ENCODE data around the gene CASS4. TPM values are rescaled to one million over a fixed set of nuclear protein-coding genes. Genes with fewer than 3 reads are reported as not detected.
A peak's percentile ranks its signal among the peaks of the same experiment; 100 is the strongest.

The CASS4 gene
- total RNA-seq, 1 experiment from 2014 or later, result 0.17 TPM

DNA sequence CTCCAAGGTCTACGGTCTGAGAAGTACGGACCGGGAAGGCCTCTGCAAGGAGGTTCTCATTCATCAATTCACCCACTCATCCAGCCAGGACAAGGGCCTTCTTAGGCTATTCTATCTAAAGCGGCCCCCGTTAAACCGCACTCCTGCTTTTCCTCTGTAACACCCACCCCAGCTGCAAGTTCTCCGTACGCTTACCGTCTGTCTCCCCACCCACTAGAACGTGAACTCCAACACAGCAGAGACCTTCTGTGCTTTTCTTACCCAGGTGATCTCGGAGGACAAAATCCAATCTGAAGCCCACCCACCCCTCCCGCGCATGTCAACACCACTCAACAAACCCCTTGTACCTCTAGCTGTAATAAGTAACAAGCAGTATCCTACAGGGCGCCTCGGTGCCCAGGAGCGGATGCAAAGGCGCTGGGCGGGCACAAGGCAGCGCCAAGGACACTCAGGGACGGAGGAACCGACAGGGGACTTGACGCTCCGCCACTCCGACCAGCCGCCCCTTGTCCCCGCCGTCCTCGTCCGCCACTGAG, 20.4 kb upstream of the CASS4 start:
- CTCF ChIA-PET, result interaction anchor here (0.8 kb wide), 1 partner anchor 33 kb away, joined by 5 read pairs; the partner anchor contains the start of gene FAM210B
- H3K4me3 ChIP-seq (replicated peaks in 1 of 2; ENCODE audit: low read depth in 1 of 2, low read length in 2 of 2), result peak overlapping the region; percentile 87 to 98
- peak overlapping the region; percentile 100 for H3K9ac ChIP-seq (ENCODE audit: low read length)
- no TSS peak for BruUV-seq (replicated peaks)
- peaks cover 96% of the 10 kb centered on the region for H3K79me2 ChIP-seq (ENCODE audit: insufficient read depth, low read length)
- peak overlapping the region; percentile 89 for H3K4me2 ChIP-seq (ENCODE audit: low read length)
- no peak for DNase-seq (ENCODE audit: low read depth, low spot score)
- H4K20me1 ChIP-seq (ENCODE audit: insufficient read depth), result no peaks in the 10 kb centered on the region
- POLR2A ChIA-PET, result interaction anchor here (0.6 to 1.5 kb wide), 5 partner anchors 11 to 71 kb away, joined by 3 to 8 read pairs (median 5); partner anchors contain the start of gene FAM210B
- H3K27ac ChIP-seq (ENCODE audit: low read depth, low read length), result peak overlapping the region; percentile 96
- TF ChIP-seq SP1 (IDR thresholded peaks at IDR 0.05; ENCODE audit: low read depth) (no peak), ZFX (IDR thresholded peaks at IDR 0.05) (0 out of 2 replicates have a peak, but pooled peaks have one; percentile 2), RAD21 (IDR thresholded peaks at IDR 0.05; ENCODE audit: low read depth) (no peak), POLR2AphosphoS5 (IDR thresholded peaks at IDR 0.05; ENCODE audit: low read depth, low read length) (no peak), ATF3 (IDR thresholded peaks at IDR 0.05) (no peak)
- intact Hi-C loops (cut with micrococcal nuclease), result loop anchor here (5.0 kb wide), 2 partner anchors 76 to 961 kb away; partner anchors contain the start of genes RAE1 and RTF2
- peaks cover 22 to 35% of the 10 kb centered on the region in 2 experiments for H3K36me3 ChIP-seq (ENCODE audit: control insufficient read depth in 1 of 2, insufficient read depth in 2 of 2, low read length in 2 of 2)
- peak; percentile 62 for ATAC-seq
- H3K9me3 ChIP-seq (ENCODE audit: control insufficient read depth in 1 of 2, insufficient read depth in 1 of 2, low read depth in 1 of 2, low read length in 2 of 2), result no peaks in the 10 kb centered on the region
- no peaks in the 10 kb centered on the region for H3K27me3 ChIP-seq (ENCODE audit: insufficient read depth, low read length)
- RAD21 ChIA-PET (ENCODE audit: low non-redundant PET in 1 of 2, low total read pairs in 2 of 2, uncharacterized antibody in 2 of 2, unreplicated experiment in 2 of 2), result no interaction called here
- H3K4me1 ChIP-seq (ENCODE audit: control insufficient read depth in 1 of 2, insufficient read depth in 2 of 2, low read length in 2 of 2), result peaks cover 11 to 16% of the 10 kb centered on the region in 2 experiments; a peak in 3 of 4 replicates
- no peaks in the 10 kb centered on the region for H3K9me2 ChIP-seq (ENCODE audit: insufficient read depth)
- H2AFZ ChIP-seq (ENCODE audit: low read depth, low read length, poor library complexity, severe bottlenecking), result no peak overlapping the region

- H3K9ac ChIP-seq (ENCODE audit: low read length), result peak within 1 kb of the TSS; percentile 100
- DNase-seq (ENCODE audit: low read depth, low spot score), result peak; percentile 99
- H3K27me3 ChIP-seq (ENCODE audit: insufficient read depth, low read length), result no peaks in the 10 kb centered on the region
- peaks cover 11 to 16% of the 10 kb centered on the region in 2 experiments; a peak in 3 of 4 replicates for H3K4me1 ChIP-seq (ENCODE audit: control insufficient read depth in 1 of 2, insufficient read depth in 2 of 2, low read length in 2 of 2)
- RAD21 ChIA-PET (ENCODE audit: low non-redundant PET in 1 of 2, low total read pairs in 2 of 2, uncharacterized antibody in 2 of 2, unreplicated experiment in 2 of 2), result no interaction called here
- H2AFZ ChIP-seq (ENCODE audit: low read depth, low read length, poor library complexity, severe bottlenecking), result no peak within 1 kb of the TSS
- POLR2A ChIA-PET, result interaction anchor here (0.6 to 1.5 kb wide), 5 partner anchors 11 to 70 kb away, joined by 3 to 8 read pairs (median 5); partner anchors contain the start of gene FAM210B
- H3K36me3 ChIP-seq (ENCODE audit: control insufficient read depth in 1 of 2, insufficient read depth in 2 of 2, low read length in 2 of 2), result peaks cover 27 to 37% of the 10 kb centered on the region in 2 experiments
- peak within 1 kb of the TSS; percentile 89 for H3K4me2 ChIP-seq (ENCODE audit: low read length)
- H3K9me2 ChIP-seq (ENCODE audit: insufficient read depth), result no peaks in the 10 kb centered on the region
- no peaks in the 10 kb centered on the region for H3K9me3 ChIP-seq (ENCODE audit: control insufficient read depth in 1 of 2, insufficient read depth in 1 of 2, low read depth in 1 of 2, low read length in 2 of 2)
- H3K27ac ChIP-seq (ENCODE audit: low read depth, low read length), result peak within 1 kb of the TSS; percentile 96
- H3K79me2 ChIP-seq (ENCODE audit: insufficient read depth, low read length), result peaks cover 97% of the 10 kb centered on the region
- intact Hi-C loops (cut with micrococcal nuclease), result loop anchor here (5.0 kb wide), 2 partner anchors 75 to 960 kb away; partner anchors contain the start of genes RAE1 and RTF2
- no peaks in the 10 kb centered on the region for H4K20me1 ChIP-seq (ENCODE audit: insufficient read depth)
- peak; percentile 93 for ATAC-seq
- CTCF ChIA-PET, result interaction anchor here (0.8 kb wide), 1 partner anchor 34 kb away, joined by 5 read pairs; the partner anchor contains the start of gene FAM210B
- H3K4me3 ChIP-seq (replicated peaks in 1 of 2; ENCODE audit: low read depth in 1 of 2, low read length in 2 of 2), result peak within 1 kb of the TSS; percentile 87 to 98
- BruUV-seq (replicated peaks), result TSS peak; percentile 55
- TF ChIP-seq EZH2phosphoT487 (IDR thresholded peaks at IDR 0.05; ENCODE audit: borderline replicate concordance), result no peak
- peak; percentile 84 for TF ChIP-seq TCF7L2 (IDR thresholded peaks at IDR 0.05; ENCODE audit: borderline replicate concordance, extremely low read depth, insufficient read depth, insufficient read length)
- TF ChIP-seq ZBTB33 (IDR thresholded peaks at IDR 0.05; ENCODE audit: extremely low read depth, insufficient replicate concordance, low read length), result no peak
- TF ChIP-seq SIN3A (IDR thresholded peaks at IDR 0.05; ENCODE audit: low read depth), result peak; percentile 92
- peak; percentile 19 for TF ChIP-seq POLR2A (IDR thresholded peaks at IDR 0.05; ENCODE audit: borderline replicate concordance, extremely low read depth, insufficient read depth, insufficient read length)
- TF ChIP-seq JUND (IDR thresholded peaks at IDR 0.05), result no peak
- TF ChIP-seq CEBPB (IDR thresholded peaks at IDR 0.05; ENCODE audit: low read depth), result peak; percentile 87
- peak; percentile 96 for TF ChIP-seq YY1 (IDR thresholded peaks at IDR 0.05; ENCODE audit: extremely low read depth, insufficient replicate concordance, low read depth, low read length)
- peak; percentile 85 for TF ChIP-seq SP1 (IDR thresholded peaks at IDR 0.05; ENCODE audit: low read depth)
- TF ChIP-seq ZFX (IDR thresholded peaks at IDR 0.05), result peak; percentile 75; the same call in 1 of the 2 replicates
- no peak for TF ChIP-seq EGR1 (IDR thresholded peaks at IDR 0.05; ENCODE audit: low read depth)
- no peak for TF ChIP-seq EZH2 (IDR thresholded peaks at IDR 0.05)
- TF ChIP-seq RAD21 (IDR thresholded peaks at IDR 0.05; ENCODE audit: low read depth), result no peak
- TF ChIP-seq POLR2AphosphoS5 (IDR thresholded peaks at IDR 0.05; ENCODE audit: low read depth, low read length), result peak; percentile 61
- no peak for TF ChIP-seq ZNF274 (IDR thresholded peaks at IDR 0.05; ENCODE audit: low read depth, low read length)
Measured at GRCh38 chr20:56392132-56392880, 19.8 kb upstream of the CASS4 start, which contains the start of the genes AURKA and CSTF1. TSS of gene AURKA (minus strand) at chr20:56392215. CDS start at chr20:56388197, 4,018 bp downstream. TSS of gene CSTF1 (plus strand) at chr20:56392645. CDS start at chr20:56395553, 2,908 bp downstream.

All from HCT116 (cell line).